Tongue (tissue), 3 donors: Measurements from ENCODE around the gene DLAT. TPM values are rescaled to one million over a fixed set of nuclear protein-coding genes. Genes with fewer than 3 reads are reported as not detected.
"Not testable (repeated sequence)": the region's sequence is repeated elsewhere in the genome, so short reads cannot be mapped to it uniquely, and the experiment has no call there.

ENCODE experiments used
- DNase-seq: peaks from one replicate; pipeline ENCODE4 v3.0.0-alpha.2; 2015
- small RNA-seq: library from RNA; depleted of rRNA; stranded (forward); fragments of <200 nt; gene quantifications from one replicate; pipeline ENCODE3, GENCODE V24; 2014; ENCODE audit warnings: low replicate concordance
- total RNA-seq: library from RNA; depleted of rRNA; stranded (reverse); fragments of >200 nt; gene quantifications from one replicate; pipeline ENCODE4 v1.2.3, GENCODE V29; 2014

DLAT gene
- total RNA-seq, 1 donor from 2014 or later = 77.1 TPM

DNA sequence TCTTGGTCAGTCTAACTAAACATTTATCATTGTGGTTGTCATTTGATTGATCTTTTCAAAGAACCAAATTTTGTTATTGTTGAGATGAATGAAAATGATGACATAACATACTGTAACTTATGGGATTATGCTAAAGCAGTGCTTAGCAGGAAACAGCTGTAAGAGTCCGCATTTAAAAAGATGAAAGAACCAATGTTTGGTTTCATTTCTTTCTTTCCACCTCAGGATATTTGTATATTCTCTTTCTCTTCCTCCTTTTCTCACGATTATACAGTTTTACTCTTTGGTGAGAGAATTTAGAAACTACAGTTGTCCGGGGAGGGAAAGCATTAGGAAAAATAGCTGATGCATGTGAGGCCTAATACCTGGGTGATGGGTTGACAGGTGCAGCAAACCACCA is 25.5 kb downstream of the DLAT start:
- no peak for DNase-seq

DNA sequence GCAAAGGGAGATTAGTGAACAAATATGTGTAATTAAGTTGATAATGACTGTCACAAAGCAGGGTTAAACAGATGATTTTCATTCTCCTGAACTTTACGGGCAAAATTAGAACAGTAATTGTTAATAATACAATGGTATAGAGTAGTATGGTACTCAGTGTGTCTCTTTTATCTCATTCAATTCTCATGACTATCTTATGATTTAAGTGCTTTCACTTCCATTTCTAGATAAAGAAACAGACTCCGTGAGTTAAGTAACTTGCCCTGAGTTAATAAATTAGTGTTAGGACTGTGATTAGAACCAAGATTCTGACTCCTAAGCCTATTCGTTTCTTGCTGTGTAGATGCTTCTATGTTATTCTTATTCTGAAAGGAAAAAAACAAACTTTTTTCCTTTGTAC is 26.6 kb downstream of the DLAT start:
- no peak for DNase-seq

GRCh38 chr11:112057170-112057569 is 32.0 kb downstream of the DLAT start:
- DNase-seq = no peak

GRCh38 chr11:112058103-112058502 is 32.9 kb downstream of the DLAT start:
- DNase-seq = no peak

DNA sequence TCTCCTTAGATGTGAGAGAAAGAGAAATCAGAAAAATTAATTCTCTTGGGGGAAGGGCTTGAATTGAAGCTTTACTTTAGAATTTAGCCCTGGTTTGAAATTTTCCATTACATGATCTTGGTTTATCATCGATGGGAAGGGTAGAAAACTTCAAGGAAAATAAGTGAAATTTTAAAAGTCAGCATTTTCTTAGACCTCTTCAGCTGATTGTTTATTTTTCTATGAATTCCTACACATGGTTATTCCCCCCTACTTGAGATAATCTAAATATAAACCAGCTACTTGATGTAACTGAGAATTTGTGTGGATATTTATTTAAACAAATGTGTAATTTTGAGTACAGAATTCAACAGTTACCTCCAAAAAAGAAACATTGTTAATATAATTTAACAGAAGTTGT is 37.7 kb downstream of the DLAT start:
- DNase-seq = no peak

GRCh38 chr11:112073941-112074811 is 49.0 kb downstream of the DLAT start, which contains the start of the genes NKAPD1 and PIH1D2:
Gene NKAPD1, plus strand, starts transcription at chr11:112074299. Its CDS starts 1,276 bp downstream, at chr11:112075575.
Gene PIH1D2, minus strand, starts transcription at chr11:112074017. Its CDS starts 843 bp downstream, at chr11:112073174.
- peak; percentile 91 for DNase-seq

GRCh38 chr11:112082729-112083128 is 57.5 kb downstream of the DLAT start:
- DNase-seq = no peak

GRCh38 chr11:112085822-112086421 is 60.7 kb downstream of the DLAT start:
- no peak for DNase-seq

- DNase-seq = peak; percentile 99
Measured at GRCh38 chr11:112086422-112087191, 61.4 kb downstream of the DLAT start, which contains the start of the genes SDHD and TIMM8B. Gene SDHD, plus strand, starts transcription at chr11:112086873. Its CDS starts 35 bp downstream, at chr11:112086908. Gene TIMM8B, minus strand, starts transcription at chr11:112086756. Its CDS starts 33 bp downstream, at chr11:112086723.

DNA sequence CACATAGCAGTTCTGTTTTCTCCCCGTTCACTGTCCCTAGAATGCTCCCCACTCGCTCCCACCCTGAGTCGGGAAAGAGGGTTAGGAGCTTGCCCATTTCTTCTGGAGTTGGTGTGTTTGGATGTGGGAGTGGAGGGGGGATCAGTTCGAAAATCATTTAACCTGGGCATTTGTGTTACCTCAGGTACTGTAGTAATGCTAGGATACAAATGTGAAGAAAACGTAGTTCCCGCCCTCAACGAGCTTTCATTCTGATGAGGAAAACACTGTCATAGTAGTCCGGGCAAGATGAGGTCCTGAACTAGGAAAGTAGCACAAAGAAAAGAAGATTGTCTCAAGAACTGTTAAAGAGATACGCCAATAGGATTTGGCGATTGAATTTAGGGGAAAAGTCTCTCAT is 62.0 kb downstream of the DLAT start:
- DNase-seq = no peak

DNA sequence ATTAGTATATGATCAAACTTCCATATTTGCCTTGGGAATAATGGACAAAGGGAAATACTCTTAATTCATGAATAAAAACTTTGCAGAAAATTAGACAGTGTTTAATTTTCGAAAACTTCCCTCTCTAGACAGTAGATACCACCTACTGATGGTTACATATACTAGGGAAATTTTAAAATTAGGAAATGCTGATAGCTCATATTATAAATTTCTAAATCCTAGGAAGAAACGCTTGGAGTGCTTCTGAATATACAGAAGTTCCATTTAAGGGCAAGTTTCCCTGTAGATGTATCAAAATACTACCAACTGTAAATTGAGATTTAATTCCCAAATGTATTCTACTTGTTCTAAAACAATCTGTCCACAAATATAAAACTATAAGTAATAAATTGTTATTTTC is 70.1 kb downstream of the DLAT start:
- not testable (repeated sequence) for DNase-seq

- no peak for DNase-seq
Measured at GRCh38 chr11:112096194-112096593, 71.0 kb downstream of the DLAT start.

- DNase-seq = no peak
Measured at GRCh38 chr11:112097734-112098528, 72.7 kb downstream of the DLAT start.

GRCh38 chr11:112100462-112100861 is 75.3 kb downstream of the DLAT start:
- DNase-seq = no peak

DNA sequence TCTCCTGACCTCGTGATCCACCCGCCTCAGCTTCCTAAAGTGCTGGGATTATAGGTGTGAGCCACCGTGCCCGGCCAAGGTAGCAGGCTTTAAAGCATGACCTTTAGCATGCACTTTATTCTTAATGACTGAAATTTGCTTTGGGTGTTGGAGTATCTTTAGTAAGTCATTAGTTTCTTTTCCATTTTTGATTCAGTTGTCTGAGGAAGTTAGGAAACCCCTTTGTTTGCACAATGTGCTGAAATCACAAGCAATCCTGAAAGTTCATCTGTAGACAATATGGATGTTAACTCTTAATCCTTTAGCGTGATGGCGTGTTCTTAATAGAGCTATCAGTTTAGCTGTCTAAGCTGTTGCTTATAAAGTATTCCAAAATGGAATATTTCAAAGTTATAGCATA is 78.2 kb downstream of the DLAT start:
- DNase-seq = no peak

DNA sequence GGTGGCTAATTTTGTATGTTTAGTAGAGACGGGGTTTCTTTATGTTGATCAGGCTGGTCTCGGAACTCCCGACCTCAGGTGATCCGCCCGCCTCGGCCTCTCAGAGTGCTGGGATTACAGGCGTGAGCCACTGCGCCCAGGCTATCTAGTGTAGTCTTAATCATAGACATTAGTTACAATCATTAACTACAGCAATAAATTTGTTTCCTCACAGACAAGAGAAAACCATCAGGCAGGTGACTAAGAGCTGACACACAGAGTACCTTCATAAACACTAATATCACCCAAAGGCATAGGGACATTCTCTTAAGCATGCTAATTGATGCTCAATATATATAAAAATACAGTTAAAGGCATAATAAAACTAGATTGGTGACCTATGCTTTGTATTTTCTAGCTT is 80.9 kb downstream of the DLAT start:
- no peak for DNase-seq

Small RNA genes lying within 50 kb of the gene (small RNA-seq; reads per million reads assigned to genes)
- gene AP000907.3 (not detected), gene RNU6-893P (not detected)

Other genes starting within 250 kb of the DLAT start
- gene ALG9, start 153.8 kb upstream of the DLAT start, total RNA-seq = 35.2 TPM
- 3.7 TPM for gene FDXACB1, start 146.2 kb upstream of the DLAT start, total RNA-seq
- 16.1 TPM for gene CFAP68, start 145.9 kb upstream of the DLAT start, total RNA-seq
- gene CRYAB, start 113.6 kb upstream of the DLAT start, total RNA-seq = 90.5 TPM
- gene HSPB2, start 112.7 kb upstream of the DLAT start, total RNA-seq = 3.8 TPM
- 1.8 TPM for gene C11orf52, start 106.5 kb upstream of the DLAT start, total RNA-seq
- gene DIXDC1, start 88.1 kb upstream of the DLAT start, total RNA-seq = 53.1 TPM
- 2.2 TPM for gene PIH1D2, start 48.6 kb downstream of the DLAT start, total RNA-seq
- gene NKAPD1, start 48.9 kb downstream of the DLAT start, total RNA-seq = 31.1 TPM
- gene TIMM8B, start 61.3 kb downstream of the DLAT start, total RNA-seq = 37.7 TPM
- 190 TPM for gene SDHD, start 61.5 kb downstream of the DLAT start, total RNA-seq
- gene IL18, start 138.7 kb downstream of the DLAT start, total RNA-seq = 5.2 TPM
- 2.3 TPM for gene TEX12, start 142.0 kb downstream of the DLAT start, total RNA-seq
- 21.1 TPM for gene BCO2, start 150.1 kb downstream of the DLAT start, total RNA-seq
- gene PTS, start 201.0 kb downstream of the DLAT start, total RNA-seq = 20.8 TPM
- not detected for gene PLET1, start 235.5 kb downstream of the DLAT start, total RNA-seq